Large intestine (tissue), 3 donors: ENCODE measurements around the gene UVSSA. TPM values are rescaled to one million over a fixed set of nuclear protein-coding genes. Genes with fewer than 3 reads are reported as not detected.
"Not testable (repeated sequence)": the region's sequence is repeated elsewhere in the genome, so short reads cannot be mapped to it uniquely, and the experiment has no call there.

Source experiments
- DNase-seq, 2 donors: peaks; one replicate each; pipeline versions ENCODE4 v3.0.0 to v3.0.0-alpha.2; 2013
- H3K27ac ChIP-seq: one replicate; pipeline ENCODE4 v1.5.1; 2013; ENCODE audit warnings: low read length
- H3K27me3 ChIP-seq: 2 replicates; pipeline ENCODE4 v1.6.1; 2013; ENCODE audit warnings: low read length; ENCODE audit not compliant: control insufficient read depth, insufficient read depth
- H3K36me3 ChIP-seq: 2 replicates; pipeline ENCODE4 v1.6.1; 2013; ENCODE audit warnings: low read length; ENCODE audit not compliant: control insufficient read depth, insufficient read depth
- H3K4me1 ChIP-seq: one replicate; pipeline ENCODE4 v1.6.1; 2013; ENCODE audit warnings: low read length; ENCODE audit not compliant: control insufficient read depth, insufficient read depth
- H3K4me3 ChIP-seq: one replicate; pipeline ENCODE4 v1.5.1; 2013; ENCODE audit warnings: low read length
- H3K9me3 ChIP-seq: one replicate; pipeline ENCODE4 v1.6.1; 2013; ENCODE audit warnings: mild to moderate bottlenecking, low read depth, low read length, moderate library complexity; ENCODE audit not compliant: control insufficient read depth
- WGBS: methylation state at CpG from one replicate; pipeline ENCODE4 v1.1.5; 2013; ENCODE audit warnings: low lambda C conversion rate; ENCODE audit not compliant: insufficient coverage; 5-methylcytosine and 5-hydroxymethylcytosine counted together
- polyA plus RNA-seq: library from polyadenylated mRNA; unstranded; fragments of 120-200 nt; gene quantifications from one replicate; pipeline ENCODE4 v1.2.1, GENCODE V29; 2013

Gene UVSSA
- polyA plus RNA-seq, 1 donor, result 23.5 TPM

DNA sequence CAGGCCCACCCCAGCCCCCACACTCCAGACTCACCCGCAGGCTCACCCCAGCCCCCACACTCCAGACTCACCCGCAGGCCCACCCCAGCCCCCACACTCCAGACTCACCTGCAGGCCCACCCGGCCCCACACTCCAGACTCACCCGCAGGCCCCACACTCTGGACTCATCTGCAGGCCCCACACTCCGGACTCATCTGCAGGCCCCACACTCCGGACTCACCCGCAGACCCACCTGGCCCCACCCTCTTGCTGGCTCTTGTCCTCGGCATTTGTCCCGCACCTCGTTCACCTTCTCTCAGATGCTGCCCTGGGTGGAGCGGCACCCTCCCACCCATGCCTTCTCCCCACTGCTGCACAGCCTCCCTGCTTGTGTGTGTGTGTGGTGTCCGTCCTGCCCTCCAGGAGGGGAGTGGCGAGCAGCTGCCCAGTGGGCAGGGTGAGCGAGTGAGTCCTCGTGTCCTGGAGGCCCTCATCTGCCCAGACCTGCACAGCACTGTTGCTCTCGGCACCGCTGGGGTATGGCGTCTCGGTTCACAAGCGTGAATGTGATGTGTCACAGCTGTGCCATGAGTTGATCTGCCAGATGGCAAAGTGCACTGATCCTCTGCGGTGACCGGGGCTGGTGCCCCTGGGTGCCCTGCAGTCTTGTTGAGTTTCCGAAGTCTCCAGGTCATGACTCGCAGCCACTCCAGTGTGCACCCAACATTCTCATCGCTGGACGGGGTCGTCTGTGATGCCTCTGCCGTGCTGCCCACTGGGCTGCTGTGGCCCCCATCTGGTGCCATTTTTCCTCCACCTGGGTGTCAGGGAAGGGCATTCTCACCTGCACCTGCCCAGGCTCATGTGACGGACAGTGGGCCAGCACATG lies 29.6 kb upstream of the UVSSA start:
- H3K4me1 ChIP-seq, result no peaks in the 10 kb centered on the region
- H3K36me3 ChIP-seq, result peaks cover 66% of the 10 kb centered on the region
- no peak overlapping the region for H3K27ac ChIP-seq
- no peak overlapping the region for H3K4me3 ChIP-seq
- H3K27me3 ChIP-seq, result no peaks in the 10 kb centered on the region
- DNase-seq, result no peak
- 100% methylated on average over 2 of the region's 29 CpGs for WGBS
- no peaks in the 10 kb centered on the region for H3K9me3 ChIP-seq

GRCh38 chr4:1318046-1318375 lies 29.0 kb upstream of the UVSSA start:
- H3K9me3 ChIP-seq, result no peaks in the 10 kb centered on the region
- H3K4me1 ChIP-seq, result no peaks in the 10 kb centered on the region
- H3K36me3 ChIP-seq, result peaks cover 64% of the 10 kb centered on the region
- WGBS, result 100% methylated on average over 1 of the region's 13 CpGs
- no peaks in the 10 kb centered on the region for H3K27me3 ChIP-seq
- DNase-seq, result no peak
- H3K4me3 ChIP-seq, result no peak overlapping the region
- H3K27ac ChIP-seq, result no peak overlapping the region

- no peaks in the 10 kb centered on the region for H3K27me3 ChIP-seq
- H3K27ac ChIP-seq, result no peak overlapping the region
- peaks cover 65% of the 10 kb centered on the region for H3K36me3 ChIP-seq
- H3K4me3 ChIP-seq, result no peak overlapping the region
- H3K9me3 ChIP-seq, result no peaks in the 10 kb centered on the region
- no CpG with 5 or more reads among the region's 18 CpGs for whole genome bisulfite sequencing
- no peaks in the 10 kb centered on the region for H3K4me1 ChIP-seq
- DNase-seq, result no peak
These were observed 28.4 kb upstream of the UVSSA start for GRCh38 chr4:1318488-1319213.

DNA sequence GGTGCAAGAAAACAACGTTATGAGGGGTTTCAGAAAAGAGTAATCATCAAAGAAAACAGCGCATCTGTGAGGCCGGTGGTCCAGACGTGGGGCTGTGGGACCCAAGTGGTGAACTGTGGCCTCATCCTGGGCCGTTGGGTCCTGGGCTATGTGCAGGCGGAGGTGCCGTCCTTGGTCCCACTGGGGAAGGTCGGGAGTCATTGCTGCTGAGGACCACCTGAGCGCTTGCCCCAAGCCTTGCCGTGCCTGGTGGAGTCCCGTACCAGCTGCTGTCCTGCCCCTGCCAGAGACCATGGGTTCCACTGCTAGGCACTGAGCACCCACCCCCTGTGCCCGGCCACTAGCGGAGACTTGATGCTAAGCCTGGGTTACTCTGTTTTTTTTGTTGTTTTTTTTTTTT lies 25.5 kb upstream of the UVSSA start:
- Histone ChIP-seq H3K9me3 (no peaks in the 10 kb centered on the region), H3K27me3 (no peaks in the 10 kb centered on the region), H3K27ac (no peak overlapping the region), H3K4me1 (no peaks in the 10 kb centered on the region), H3K4me3 (no peak overlapping the region), H3K36me3 (peaks cover 63% of the 10 kb centered on the region)
- WGBS, result 100% methylated on average over 2 of the region's 13 CpGs
- no peak for DNase-seq

GRCh38 chr4:1321946-1322650 lies 24.9 kb upstream of the UVSSA start:
- WGBS, result no CpG with 5 or more reads among the region's 18 CpGs
- H3K4me3 ChIP-seq, result no peak overlapping the region
- peaks cover 67% of the 10 kb centered on the region for H3K36me3 ChIP-seq
- H3K9me3 ChIP-seq, result no peaks in the 10 kb centered on the region
- DNase-seq, result no peak
- H3K27ac ChIP-seq, result no peak overlapping the region
- H3K4me1 ChIP-seq, result no peaks in the 10 kb centered on the region
- no peaks in the 10 kb centered on the region for H3K27me3 ChIP-seq

GRCh38 chr4:1323280-1323634 lies 23.8 kb upstream of the UVSSA start:
- Histone ChIP-seq H3K4me1 (no peaks in the 10 kb centered on the region), H3K36me3 (peaks cover 66% of the 10 kb centered on the region), H3K4me3 (no peak overlapping the region), H3K9me3 (no peaks in the 10 kb centered on the region), H3K27ac (no peak overlapping the region), H3K27me3 (no peaks in the 10 kb centered on the region)
- WGBS, result 100% methylated on average over 3 of the region's 8 CpGs
- no peak for DNase-seq

GRCh38 chr4:1323635-1324442 lies 23.2 kb upstream of the UVSSA start:
- WGBS, result 75% methylated on average over 1 of the region's 11 CpGs
- Histone ChIP-seq H3K36me3 (peaks cover 66% of the 10 kb centered on the region), H3K27ac (no peak overlapping the region), H3K4me3 (no peak overlapping the region), H3K27me3 (no peaks in the 10 kb centered on the region), H3K4me1 (no peaks in the 10 kb centered on the region), H3K9me3 (no peaks in the 10 kb centered on the region)
- DNase-seq, result no peak

DNA sequence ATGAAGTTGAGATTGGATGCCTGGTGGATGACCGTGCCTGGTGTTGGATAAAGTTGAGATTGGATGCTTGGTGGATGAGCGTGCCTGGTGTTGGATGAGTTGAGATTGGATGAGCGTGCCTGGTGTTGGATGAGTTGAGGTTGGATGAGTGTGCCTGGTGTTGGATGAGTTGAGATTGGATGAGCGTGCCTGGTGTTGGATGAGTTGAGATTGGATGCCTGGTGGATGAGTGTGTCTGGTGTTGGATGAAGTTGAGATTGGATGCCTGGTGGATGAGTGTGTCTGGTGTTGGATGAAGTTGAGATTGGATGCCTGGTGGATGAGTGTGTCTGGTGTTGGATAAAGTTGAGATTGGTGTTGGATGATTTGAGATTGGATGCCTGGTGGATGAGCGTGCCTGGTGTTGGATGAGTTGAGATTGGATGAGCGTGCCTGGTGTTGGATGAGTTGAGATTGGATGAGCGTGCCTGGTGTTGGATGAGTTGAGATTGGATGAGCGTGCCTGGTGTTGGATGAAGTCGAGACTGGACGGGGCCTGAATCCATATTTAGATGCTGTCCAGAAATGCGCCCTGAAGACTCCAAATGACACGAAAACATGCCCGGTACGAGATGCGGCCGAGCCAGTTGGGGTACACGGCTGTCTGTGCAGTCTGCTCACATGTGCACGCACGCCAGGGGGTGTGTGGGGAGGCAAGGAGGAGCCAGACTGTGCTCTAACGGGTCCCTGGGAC lies 22.4 kb upstream of the UVSSA start:
- not testable (repeated sequence) for H3K9me3 ChIP-seq, H3K27ac ChIP-seq, DNase-seq, H3K27me3 ChIP-seq, H3K4me3 ChIP-seq, H3K4me1 ChIP-seq
- 100% methylated on average over 1 of the region's 20 CpGs for WGBS
- H3K36me3 ChIP-seq, result peaks cover 63% of the 10 kb centered on the region

- no CpG with 5 or more reads among the region's 11 CpGs for WGBS
- no peak overlapping the region for H3K4me3 ChIP-seq
- no peaks in the 10 kb centered on the region for H3K27me3 ChIP-seq
- no peaks in the 10 kb centered on the region for H3K4me1 ChIP-seq
- H3K27ac ChIP-seq, result no peak overlapping the region
- peaks cover 64% of the 10 kb centered on the region for H3K36me3 ChIP-seq
- no peaks in the 10 kb centered on the region for H3K9me3 ChIP-seq
- no peak for DNase-seq
These were observed 21.9 kb upstream of the UVSSA start for GRCh38 chr4:1325176-1325480.
